ENCODE data around the gene GPR78. TPM values are rescaled to one million over a fixed set of nuclear protein-coding genes. Genes with fewer than 3 reads are reported as not detected.

GPR78 gene
- total and polyA plus RNA-seq, 2 experiments from 2014 or later: 0.05 TPM; not detected in 1

- Histone ChIP-seq H4K20me1 (ENCODE audit: insufficient read depth) (no peaks in the 10 kb centered on the region), H3K4me1 (ENCODE audit: insufficient read depth) (no peaks in the 10 kb centered on the region), H3K27me3 (replicated peaks; ENCODE audit: insufficient read depth) (no peaks in the 10 kb centered on the region), H3K9ac (no peak overlapping the region), H3K79me2 (ENCODE audit: insufficient read depth) (no peaks in the 10 kb centered on the region), H3K9me2 (ENCODE audit: insufficient read depth) (no peaks in the 10 kb centered on the region), H3K9me3 (ENCODE audit: low read depth) (no peaks in the 10 kb centered on the region), H3K36me3 (ENCODE audit: low read depth) (no peaks in the 10 kb centered on the region), H3K4me3 (no peak overlapping the region), H3K27ac (no peak overlapping the region), H2AFZ (no peak overlapping the region), H3K4me2 (ENCODE audit: unreplicated experiment) (no peak overlapping the region), H3F3A (ENCODE audit: insufficient read depth) (no peaks in the 10 kb centered on the region)
- in situ Hi-C loops (cut with MboI): loop anchor here (25.0 kb wide), 1 partner anchor 378 kb away; no protein-coding TSS in a partner anchor
- no peak for DNase-seq
- 70 to 78% methylated on average over 13 of the region's 13 CpGs for WGBS, 2 experiments (ENCODE audit: low coverage in 1 of 2, low lambda C conversion rate in 2 of 2, missing lambda C conversion rate in 2 of 2)
- TF ChIP-seq EZH2 (IDR thresholded peaks at IDR 0.05; ENCODE audit: insufficient read depth, poor library complexity, severe bottlenecking) (no peak), EZH2phosphoT487 (IDR thresholded peaks at IDR 0.05; ENCODE audit: insufficient read depth, low read depth) (no peak)
Observed at GRCh38 chr4:8615366-8615765, 35.2 kb downstream of the GPR78 start.

DNA sequence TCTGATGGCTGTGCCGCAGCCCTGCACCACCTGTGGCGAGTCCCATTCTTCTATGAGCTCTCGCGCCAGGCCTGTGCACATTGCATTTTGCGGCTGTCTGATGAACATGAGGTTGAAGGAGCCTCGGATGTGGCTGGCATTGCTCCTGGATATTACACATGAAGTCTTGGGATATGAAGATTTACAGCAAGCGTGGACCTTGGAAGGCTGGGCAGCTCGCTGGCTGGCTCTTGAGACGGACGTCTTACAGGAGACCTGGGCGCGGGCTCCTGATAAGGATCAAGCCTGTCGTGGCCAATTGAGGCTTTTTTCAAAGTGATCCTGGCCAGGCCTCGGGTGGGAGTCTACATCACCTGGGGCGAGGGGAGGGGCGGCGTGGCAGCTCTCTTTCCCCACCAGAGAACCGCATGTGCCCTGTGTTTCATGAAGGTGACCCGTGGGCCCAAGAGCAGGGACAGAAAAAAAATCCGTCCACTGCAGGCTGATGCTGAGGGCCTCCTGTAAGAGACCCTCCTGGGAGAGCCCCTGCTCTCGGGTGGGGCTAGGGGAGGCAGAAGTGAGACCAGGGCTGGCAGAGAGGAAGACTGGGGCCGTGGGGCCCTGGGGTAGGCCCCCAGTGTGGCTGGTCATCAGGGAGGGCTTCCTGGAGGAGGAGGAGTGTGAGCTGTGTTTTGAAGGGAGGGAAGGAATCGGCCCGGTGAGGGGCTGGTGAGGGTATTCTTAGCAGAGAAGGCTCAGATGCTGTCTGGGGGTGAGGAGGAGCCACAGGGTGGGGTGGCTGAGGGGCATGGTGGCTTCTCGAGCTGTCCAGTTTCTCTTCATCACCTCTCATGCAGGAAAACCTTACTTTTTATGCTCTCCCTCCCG is 36.0 kb downstream of the GPR78 start:
- in situ Hi-C loops (cut with MboI): loop anchor here (25.0 kb wide), 1 partner anchor 379 kb away; no protein-coding TSS in a partner anchor
- no peaks in the 10 kb centered on the region for H3K36me3 ChIP-seq (ENCODE audit: low read depth)
- no peak for DNase-seq

GRCh38 chr4:8616831-8617230 is 36.6 kb downstream of the GPR78 start:
- H3K4me2 ChIP-seq (ENCODE audit: unreplicated experiment): no peak overlapping the region
- TF ChIP-seq EZH2 (IDR thresholded peaks at IDR 0.05; ENCODE audit: insufficient read depth, poor library complexity, severe bottlenecking) (no peak), EZH2phosphoT487 (IDR thresholded peaks at IDR 0.05; ENCODE audit: insufficient read depth, low read depth) (no peak)
- H3K36me3 ChIP-seq (ENCODE audit: low read depth): no peaks in the 10 kb centered on the region
- H2AFZ ChIP-seq: no peak overlapping the region
- H3K27ac ChIP-seq: no peak overlapping the region
- H3K9ac ChIP-seq: no peak overlapping the region
- in situ Hi-C loops (cut with MboI): loop anchor here (25.0 kb wide), 1 partner anchor 380 kb away; no protein-coding TSS in a partner anchor
- no peaks in the 10 kb centered on the region for H3K4me1 ChIP-seq (ENCODE audit: insufficient read depth)
- H3K27me3 ChIP-seq (replicated peaks; ENCODE audit: insufficient read depth): no peaks in the 10 kb centered on the region
- no peaks in the 10 kb centered on the region for H3K9me3 ChIP-seq (ENCODE audit: low read depth)
- no peak overlapping the region for H3K4me3 ChIP-seq
- WGBS, 2 experiments (ENCODE audit: low coverage in 1 of 2, low lambda C conversion rate in 2 of 2, missing lambda C conversion rate in 2 of 2): 72 to 77% methylated on average over 16 of the region's 16 CpGs
- no peaks in the 10 kb centered on the region for H3K79me2 ChIP-seq (ENCODE audit: insufficient read depth)
- DNase-seq: no peak
- no peaks in the 10 kb centered on the region for H3F3A ChIP-seq (ENCODE audit: insufficient read depth)
- no peaks in the 10 kb centered on the region for H3K9me2 ChIP-seq (ENCODE audit: insufficient read depth)
- H4K20me1 ChIP-seq (ENCODE audit: insufficient read depth): no peaks in the 10 kb centered on the region

More for the DNA sequence above, 36.0 kb downstream of the GPR78 start:
- H3K4me3 ChIP-seq: no peak overlapping the region
- H3F3A ChIP-seq (ENCODE audit: insufficient read depth): no peaks in the 10 kb centered on the region
- 77 to 78% methylated on average over 25 to 26 of the region's 26 CpGs for WGBS, 2 experiments (ENCODE audit: low coverage in 1 of 2, low lambda C conversion rate in 2 of 2, missing lambda C conversion rate in 2 of 2)
- no peak for TF ChIP-seq EZH2phosphoT487 (IDR thresholded peaks at IDR 0.05; ENCODE audit: insufficient read depth, low read depth)
- no peak for TF ChIP-seq EZH2 (IDR thresholded peaks at IDR 0.05; ENCODE audit: insufficient read depth, poor library complexity, severe bottlenecking)
- H3K79me2 ChIP-seq (ENCODE audit: insufficient read depth): no peaks in the 10 kb centered on the region
- H3K27ac ChIP-seq: no peak overlapping the region
- no peak overlapping the region for H2AFZ ChIP-seq
- H3K9ac ChIP-seq: no peak overlapping the region
- H3K9me3 ChIP-seq (ENCODE audit: low read depth): no peaks in the 10 kb centered on the region
- H3K27me3 ChIP-seq (replicated peaks; ENCODE audit: insufficient read depth): no peaks in the 10 kb centered on the region
- H3K4me1 ChIP-seq (ENCODE audit: insufficient read depth): no peaks in the 10 kb centered on the region
- no peaks in the 10 kb centered on the region for H3K9me2 ChIP-seq (ENCODE audit: insufficient read depth)
- H4K20me1 ChIP-seq (ENCODE audit: insufficient read depth): no peaks in the 10 kb centered on the region
- no peak overlapping the region for H3K4me2 ChIP-seq (ENCODE audit: unreplicated experiment)

GRCh38 chr4:8617486-8618040 is 37.4 kb downstream of the GPR78 start:
- H3K9me3 ChIP-seq (ENCODE audit: low read depth): no peaks in the 10 kb centered on the region
- H3K4me1 ChIP-seq (ENCODE audit: insufficient read depth): no peaks in the 10 kb centered on the region
- no peaks in the 10 kb centered on the region for H3K27me3 ChIP-seq (replicated peaks; ENCODE audit: insufficient read depth)
- WGBS, 2 experiments (ENCODE audit: low coverage in 1 of 2, low lambda C conversion rate in 2 of 2, missing lambda C conversion rate in 2 of 2): 63 to 66% methylated on average over 18 to 21 of the region's 21 CpGs
- in situ Hi-C loops (cut with MboI): loop anchor here (25.0 kb wide), 1 partner anchor 380 kb away; no protein-coding TSS in a partner anchor
- no peak overlapping the region for H2AFZ ChIP-seq
- no peaks in the 10 kb centered on the region for H4K20me1 ChIP-seq (ENCODE audit: insufficient read depth)
- DNase-seq: no peak
- H3K4me3 ChIP-seq: no peak overlapping the region
- no peaks in the 10 kb centered on the region for H3K36me3 ChIP-seq (ENCODE audit: low read depth)
- H3K9ac ChIP-seq: no peak overlapping the region
- TF ChIP-seq EZH2 (IDR thresholded peaks at IDR 0.05; ENCODE audit: insufficient read depth, poor library complexity, severe bottlenecking) (no peak), EZH2phosphoT487 (IDR thresholded peaks at IDR 0.05; ENCODE audit: insufficient read depth, low read depth) (no peak)
- H3F3A ChIP-seq (ENCODE audit: insufficient read depth): no peaks in the 10 kb centered on the region
- no peak overlapping the region for H3K27ac ChIP-seq
- no peaks in the 10 kb centered on the region for H3K79me2 ChIP-seq (ENCODE audit: insufficient read depth)
- no peak overlapping the region for H3K4me2 ChIP-seq (ENCODE audit: unreplicated experiment)
- no peaks in the 10 kb centered on the region for H3K9me2 ChIP-seq (ENCODE audit: insufficient read depth)
